ENCODE measurements around the gene NFYC.
A peak's percentile ranks its signal among the peaks of the same experiment; 100 is the strongest.

The NFYC gene

GRCh38 chr1:40732756-40733301 is 41.3 kb downstream of the NFYC start:
- peaks cover 20% of the 10 kb centered on the region for H3K4me1 Mint-ChIP-seq
- H3K9me3 Mint-ChIP-seq, result no peaks in the 10 kb centered on the region
- peak overlapping the region; percentile 22 for H3K27ac Mint-ChIP-seq
- H3K4me3 Mint-ChIP-seq, result no peak overlapping the region
- DNase-seq, result no peak
- TF ChIP-seq CTCF (IDR thresholded peaks at IDR 0.05), result no peak
- no peaks in the 10 kb centered on the region for H3K27me3 Mint-ChIP-seq (ENCODE audit: low read depth, poor library complexity)
- H3K36me3 Mint-ChIP-seq (ENCODE audit: low read depth), result peaks cover 54% of the 10 kb centered on the region

- TF ChIP-seq CTCF (IDR thresholded peaks at IDR 0.05), result no peak
- Mint-ChIP-seq H3K9me3 (no peaks in the 10 kb centered on the region), H3K27me3 (ENCODE audit: low read depth, poor library complexity) (no peaks in the 10 kb centered on the region), H3K36me3 (ENCODE audit: low read depth) (peaks cover 60% of the 10 kb centered on the region), H3K27ac (no peak overlapping the region), H3K4me3 (no peak overlapping the region), H3K4me1 (peaks cover 20% of the 10 kb centered on the region)
- DNase-seq, result no peak
Observed at GRCh38 chr1:40734882-40735628, 43.6 kb downstream of the NFYC start.

- Mint-ChIP-seq H3K36me3 (ENCODE audit: low read depth) (peaks cover 59% of the 10 kb centered on the region), H3K4me1 (peaks cover 20% of the 10 kb centered on the region), H3K27ac (no peak overlapping the region), H3K27me3 (ENCODE audit: low read depth, poor library complexity) (no peaks in the 10 kb centered on the region), H3K9me3 (no peaks in the 10 kb centered on the region), H3K4me3 (no peak overlapping the region)
- TF ChIP-seq CTCF (IDR thresholded peaks at IDR 0.05), result no peak
- no peak for DNase-seq
Observed at GRCh38 chr1:40736085-40736531, 44.6 kb downstream of the NFYC start.

GRCh38 chr1:40738831-40739230 is 47.3 kb downstream of the NFYC start:
- peaks cover 12% of the 10 kb centered on the region for H3K4me1 Mint-ChIP-seq
- H3K36me3 Mint-ChIP-seq (ENCODE audit: low read depth), result peaks cover 70% of the 10 kb centered on the region

GRCh38 chr1:40739455-40740008 is 48.0 kb downstream of the NFYC start:
- Mint-ChIP-seq H3K36me3 (ENCODE audit: low read depth) (peaks cover 70% of the 10 kb centered on the region), H3K27ac (no peak overlapping the region), H3K27me3 (ENCODE audit: low read depth, poor library complexity) (no peaks in the 10 kb centered on the region), H3K9me3 (no peaks in the 10 kb centered on the region), H3K4me1 (peaks cover 12% of the 10 kb centered on the region), H3K4me3 (no peak overlapping the region)
- DNase-seq, result no peak
- TF ChIP-seq CTCF (IDR thresholded peaks at IDR 0.05), result no peak

More at GRCh38 chr1:40738831-40739230, 47.3 kb downstream of the NFYC start:
- no peak for DNase-seq
- Mint-ChIP-seq H3K4me3 (no peak overlapping the region), H3K9me3 (no peaks in the 10 kb centered on the region), H3K27ac (peak overlapping the region; percentile 17), H3K27me3 (ENCODE audit: low read depth, poor library complexity) (no peaks in the 10 kb centered on the region)
- TF ChIP-seq CTCF (IDR thresholded peaks at IDR 0.05), result no peak

All from nephron progenitor cell (in vitro differentiated cells).